ENCODE data around the gene BACH2. TPM values are rescaled to one million over a fixed set of nuclear protein-coding genes. Genes with fewer than 3 reads are reported as not detected.

The BACH2 gene
- total and polyA plus RNA-seq, 8 donors: 0.19 to 10.8 (median 1.4) TPM; not detected in 1

- H3K36me3 ChIP-seq: no peaks in the 10 kb centered on the region
- H3K27me3 ChIP-seq: no peaks in the 10 kb centered on the region
- peaks cover 0 to 10% (median 0%) of the 10 kb centered on the region in 4 donors for H3K4me1 ChIP-seq
- H3K4me3 ChIP-seq: no peak overlapping the region
- no peaks in the 10 kb centered on the region for H3K9me3 ChIP-seq
- H3K27ac ChIP-seq: no peak overlapping the region
- DNase-seq: peak in 1 of 2 donors; percentile 26
- TF ChIP-seq CTCF (IDR thresholded peaks at IDR 0.05) (no peak), POLR2AphosphoS5 (IDR thresholded peaks at IDR 0.05) (peak in 1 of 3 donors; percentile 11)
- intact Hi-C loops (cut with DNase I; ENCODE audit: low total_unique reads): no loop called here
Observed at GRCh38 chr6:90088009-90088408, 208.6 kb downstream of the BACH2 start.

GRCh38 chr6:90087106-90087833, 209.4 kb downstream of the BACH2 start:
- TF ChIP-seq POLR2AphosphoS5 (IDR thresholded peaks at IDR 0.05) (no peak), CTCF (IDR thresholded peaks at IDR 0.05) (no peak), POLR2A (IDR thresholded peaks at IDR 0.05) (no peak), EP300 (IDR thresholded peaks at IDR 0.05) (no peak)
- intact Hi-C loops (cut with DNase I; ENCODE audit: low total_unique reads): no loop called here
- DNase-seq: no peak
- Histone ChIP-seq H3K36me3 (no peaks in the 10 kb centered on the region), H3K27ac (no peak overlapping the region), H3K27me3 (no peaks in the 10 kb centered on the region), H3K4me1 (peaks cover 0 to 10% (median 0%) of the 10 kb centered on the region in 4 donors), H3K9me3 (no peaks in the 10 kb centered on the region), H3K4me3 (no peak overlapping the region)
- 81 to 91% (median 87%) methylated on average over 5 of the region's 5 CpGs for WGBS, 5 donors

- TF ChIP-seq EP300 (IDR thresholded peaks at IDR 0.05): no peak
- no peak for TF ChIP-seq POLR2AphosphoS5 (IDR thresholded peaks at IDR 0.05)
- no peak for TF ChIP-seq CTCF (IDR thresholded peaks at IDR 0.05)
- no peak for TF ChIP-seq POLR2A (IDR thresholded peaks at IDR 0.05)
- H3K4me3 ChIP-seq: no peak overlapping the region
Observed at GRCh38 chr6:90086517-90086916, 210.1 kb downstream of the BACH2 start.

GRCh38 chr6:90083891-90084290, 212.8 kb downstream of the BACH2 start:
- Histone ChIP-seq H3K4me1 (peaks cover 0 to 10% (median 0%) of the 10 kb centered on the region in 4 donors), H3K4me3 (no peak overlapping the region), H3K27ac (no peak overlapping the region), H3K36me3 (no peaks in the 10 kb centered on the region), H3K9me3 (no peaks in the 10 kb centered on the region), H3K27me3 (no peaks in the 10 kb centered on the region)
- intact Hi-C loops (cut with DNase I; ENCODE audit: low total_unique reads): no loop called here
- TF ChIP-seq POLR2A (IDR thresholded peaks at IDR 0.05): no peak
- no peak for TF ChIP-seq CTCF (IDR thresholded peaks at IDR 0.05)
- TF ChIP-seq EP300 (IDR thresholded peaks at IDR 0.05): no peak
- TF ChIP-seq POLR2AphosphoS5 (IDR thresholded peaks at IDR 0.05): no peak
- DNase-seq: peak in 1 of 2 donors; percentile 27
- 71 to 84% (median 77%) methylated on average over 4 of the region's 4 CpGs for WGBS, 5 donors

More at GRCh38 chr6:90086517-90086916, 210.1 kb downstream of the BACH2 start:
- Histone ChIP-seq H3K36me3 (no peaks in the 10 kb centered on the region), H3K4me1 (peaks cover 0 to 10% (median 0%) of the 10 kb centered on the region in 4 donors), H3K9me3 (no peaks in the 10 kb centered on the region), H3K27ac (no peak overlapping the region), H3K27me3 (no peaks in the 10 kb centered on the region)
- intact Hi-C loops (cut with DNase I; ENCODE audit: low total_unique reads): no loop called here
- no peak for DNase-seq
- 80 to 93% (median 83%) methylated on average over 7 of the region's 7 CpGs for WGBS, 5 donors

Measured in stomach (tissue), 9 donors.